Adrenal gland (tissue), 12 donors: ENCODE data around the gene PDE6B. TPM values are rescaled to one million over a fixed set of nuclear protein-coding genes. Genes with fewer than 3 reads are reported as not detected.

ENCODE experiments used
- DNase-seq, 7 donors: peaks; one replicate each; pipeline ENCODE4 v3.0.0-alpha.2; 2019 to 2020
- H3K27ac ChIP-seq, 5 donors: fragments of 200-600 bp; sonication (generic) in 4 of 5; 1 replicate in 3 of 5; 2 replicates in 2 of 5; pipeline versions ENCODE4 v1.5.1 to v1.8.0; 2016 to 2020; ENCODE audit warnings: mild to moderate bottlenecking in 1 of 5
- H3K27me3 ChIP-seq: fragments of 200-600 bp; 2 replicates; pipeline ENCODE4 v1.8.0; 2021
- H3K36me3 ChIP-seq, 2 donors: fragments of 200-600 bp; replicated peaks in 1 of 2; 1 replicate in 1 of 2; 2 replicates in 1 of 2; pipeline versions ENCODE4 v1.5.1 to v1.8.0; 2018 to 2022
- H3K4me1 ChIP-seq, 2 donors: fragments of 200-600 bp; replicated peaks in 1 of 2; 1 replicate in 1 of 2; 2 replicates in 1 of 2; pipeline versions ENCODE4 v1.5.1 to v1.8.0; 2018 to 2021
- H3K4me3 ChIP-seq, 4 donors: fragments of 200-600 bp; sonication (generic) in 3 of 4; one replicate each; pipeline ENCODE4 v1.5.1; 2016 to 2018
- H3K9me3 ChIP-seq, 3 donors: fragments of 200-600 bp; sonication (generic) in 1 of 3; replicated peaks in 1 of 3; 1 replicate in 2 of 3; 2 replicates in 1 of 3; pipeline versions ENCODE4 v1.5.1 to v1.8.0; 2016 to 2021
- CTCF ChIP-seq, 6 experiments: fragments of 450-650 bp in 4 of 6; fragments of 200-600 bp in 2 of 6; sonication (generic) in 1 of 6; IDR thresholded peaks; 1 replicate in 5 of 6; 2 replicates in 1 of 6; pipeline versions ENCODE4 v1.5.1 to v1.8.0; 2016 to 2021; ENCODE audit warnings: antibody characterized with exemption in 6 of 6, mild to moderate bottlenecking in 2 of 6, moderate library complexity in 1 of 6
- POLR2A ChIP-seq, 2 donors: fragments of 450-650 bp; IDR thresholded peaks; one replicate each; pipeline ENCODE4 v1.6.1; 2017; ENCODE audit warnings: antibody characterized with exemption in 2 of 2, mild to moderate bottlenecking in 2 of 2, moderate library complexity in 1 of 2
- WGBS, 4 donors: extraction: QIAGEN DNeasy Blood & Tissue Kit in 2 of 4; methylation state at CpG; one replicate each; pipeline versions ENCODE4 v1.1.5 to v1.1.7; 2013 to 2017; 5-methylcytosine and 5-hydroxymethylcytosine counted together
- intact Hi-C, 2 donors: fragments of 100-400 bp; cut with DNase I; formaldehyde crosslinking; loops; one replicate each; pipeline versions ENCODE4 v1.14.1 to v1.15.0; 2022 to 2023
- polyA plus RNA-seq, 3 donors: library from polyadenylated mRNA; stranded (reverse); fragments of 200-250 nt in 2 of 3; fragments of 350-450 nt in 1 of 3; fragmentation: Illumina TruSeq in 1 of 3; extraction: RNeasy Lipid Tissue Mini Kit (QIAGEN cat#74804) in 1 of 3; gene quantifications; one replicate each; pipeline ENCODE4 v1.2.3, GENCODE V29; 2013 to 2014
- total RNA-seq, 9 donors: library from RNA; depleted of rRNA in 4 of 9; stranded (reverse); fragments of >200 nt in 4 of 9; fragments of 120-200 nt in 1 of 9; fragmentation: NEBNext Ultra II Directional in 1 of 9; extraction: Animal tissue kit (Norgen Biotek cat#: 25700) in 1 of 9; gene quantifications; one replicate each; pipeline versions ENCODE4 v1.1.0 to v1.2.4, GENCODE V29; 2013 to 2023
- donor health status: healthy with polysubstance abuse.
- donor health status: Bipolar disorder and iron deficiency.
- donor health status: DM: yes; HTN: yes; CAD: no.
- donor health status: DM: no; HTN: no; CAD: no.
- donor health status: DM: no; HTN: no; CAD: no.
- donor health status: DM: yes; HTN: yes; CAD: no.

The PDE6B gene
- total and polyA plus RNA-seq, 12 donors: 0.68 to 26.6 (median 1.9) TPM; not detected in 2

- intact Hi-C loops: no loop called here
- DNase-seq: no peak
- H3K4me3 ChIP-seq: no peak overlapping the region
- no peaks in the 10 kb centered on the region for H3K4me1 ChIP-seq
- H3K27me3 ChIP-seq: no peaks in the 10 kb centered on the region
- TF ChIP-seq CTCF (IDR thresholded peaks at IDR 0.05) (no peak), POLR2A (IDR thresholded peaks at IDR 0.05) (no peak)
- WGBS, 4 donors: 74 to 82% (median 76%) methylated on average over 9 to 20 of the region's 20 CpGs
- no peak overlapping the region for H3K27ac ChIP-seq
- no peaks in the 10 kb centered on the region for H3K36me3 ChIP-seq
- H3K9me3 ChIP-seq: no peaks in the 10 kb centered on the region
These were observed 1.1 kb downstream of the PDE6B start for GRCh38 chr4:626201-627091.

- Histone ChIP-seq H3K4me1 (no peaks in the 10 kb centered on the region), H3K27me3 (no peaks in the 10 kb centered on the region), H3K36me3 (no peaks in the 10 kb centered on the region), H3K9me3 (no peaks in the 10 kb centered on the region), H3K27ac (no peak overlapping the region), H3K4me3 (no peak overlapping the region)
- TF ChIP-seq CTCF (IDR thresholded peaks at IDR 0.05) (no peak), POLR2A (IDR thresholded peaks at IDR 0.05) (no peak)
- intact Hi-C loops: no loop called here
- DNase-seq: no peak
- 68 to 78% (median 72%) methylated on average over 14 of the region's 15 CpGs for WGBS, 4 donors
These were observed 2.2 kb downstream of the PDE6B start for GRCh38 chr4:627347-628125.

GRCh38 chr4:628311-628741, 3.0 kb downstream of the PDE6B start:
- TF ChIP-seq POLR2A (IDR thresholded peaks at IDR 0.05): no peak
- TF ChIP-seq CTCF (IDR thresholded peaks at IDR 0.05): no peak
- Histone ChIP-seq H3K27me3 (no peaks in the 10 kb centered on the region), H3K4me1 (no peaks in the 10 kb centered on the region), H3K9me3 (no peaks in the 10 kb centered on the region), H3K36me3 (no peaks in the 10 kb centered on the region), H3K27ac (no peak overlapping the region), H3K4me3 (no peak overlapping the region)
- intact Hi-C loops: no loop called here
- 87 to 92% (median 89%) methylated on average over 9 to 17 of the region's 17 CpGs for WGBS, 4 donors
- no peak for DNase-seq
